ENCODE results near the gene MAGEA11.
"Not testable (repeated sequence)": the region's sequence is repeated elsewhere in the genome, so short reads cannot be mapped to it uniquely, and the experiment has no call there.

DNA sequence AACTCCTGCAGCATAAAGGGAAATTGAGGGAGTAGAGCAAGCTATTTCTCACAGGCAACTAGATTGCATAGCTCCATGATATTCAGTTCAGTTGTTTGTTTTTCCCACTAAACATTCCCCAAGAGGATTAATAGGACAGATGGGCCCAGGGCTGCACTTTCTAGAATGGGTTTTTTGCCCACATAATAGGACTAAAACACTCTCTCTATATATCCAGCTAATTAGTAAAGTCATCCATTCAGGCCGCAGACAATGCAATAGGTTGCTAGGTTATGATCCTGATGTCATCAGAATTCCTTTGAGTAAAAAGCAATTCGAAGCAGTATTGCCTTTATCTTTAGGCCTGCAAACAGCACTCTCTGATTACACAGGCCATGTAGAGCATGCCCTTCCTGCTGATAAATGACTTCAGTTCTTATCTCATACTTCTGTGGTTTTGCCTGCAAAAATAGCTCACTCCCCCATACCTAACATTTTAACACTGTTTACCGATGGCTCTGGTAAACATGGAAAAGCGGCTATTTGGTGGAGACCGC lies 11.8 kb downstream of the MAGEA11 start:
- TF ChIP-seq, protein P1, sequence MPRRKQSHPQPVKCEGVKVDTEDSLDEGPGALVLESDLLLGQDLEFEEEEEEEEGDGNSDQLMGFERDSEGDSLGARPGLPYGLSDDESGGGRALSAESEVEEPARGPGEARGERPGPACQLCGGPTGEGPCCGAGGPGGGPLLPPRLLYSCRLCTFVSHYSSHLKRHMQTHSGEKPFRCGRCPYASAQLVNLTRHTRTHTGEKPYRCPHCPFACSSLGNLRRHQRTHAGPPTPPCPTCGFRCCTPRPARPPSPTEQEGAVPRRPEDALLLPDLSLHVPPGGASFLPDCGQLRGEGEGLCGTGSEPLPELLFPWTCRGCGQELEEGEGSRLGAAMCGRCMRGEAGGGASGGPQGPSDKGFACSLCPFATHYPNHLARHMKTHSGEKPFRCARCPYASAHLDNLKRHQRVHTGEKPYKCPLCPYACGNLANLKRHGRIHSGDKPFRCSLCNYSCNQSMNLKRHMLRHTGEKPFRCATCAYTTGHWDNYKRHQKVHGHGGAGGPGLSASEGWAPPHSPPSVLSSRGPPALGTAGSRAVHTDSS (tag by site-specific recombination; IDR thresholded peaks at IDR 0.05), result not testable (repeated sequence)
- TF ChIP-seq, protein P2, sequence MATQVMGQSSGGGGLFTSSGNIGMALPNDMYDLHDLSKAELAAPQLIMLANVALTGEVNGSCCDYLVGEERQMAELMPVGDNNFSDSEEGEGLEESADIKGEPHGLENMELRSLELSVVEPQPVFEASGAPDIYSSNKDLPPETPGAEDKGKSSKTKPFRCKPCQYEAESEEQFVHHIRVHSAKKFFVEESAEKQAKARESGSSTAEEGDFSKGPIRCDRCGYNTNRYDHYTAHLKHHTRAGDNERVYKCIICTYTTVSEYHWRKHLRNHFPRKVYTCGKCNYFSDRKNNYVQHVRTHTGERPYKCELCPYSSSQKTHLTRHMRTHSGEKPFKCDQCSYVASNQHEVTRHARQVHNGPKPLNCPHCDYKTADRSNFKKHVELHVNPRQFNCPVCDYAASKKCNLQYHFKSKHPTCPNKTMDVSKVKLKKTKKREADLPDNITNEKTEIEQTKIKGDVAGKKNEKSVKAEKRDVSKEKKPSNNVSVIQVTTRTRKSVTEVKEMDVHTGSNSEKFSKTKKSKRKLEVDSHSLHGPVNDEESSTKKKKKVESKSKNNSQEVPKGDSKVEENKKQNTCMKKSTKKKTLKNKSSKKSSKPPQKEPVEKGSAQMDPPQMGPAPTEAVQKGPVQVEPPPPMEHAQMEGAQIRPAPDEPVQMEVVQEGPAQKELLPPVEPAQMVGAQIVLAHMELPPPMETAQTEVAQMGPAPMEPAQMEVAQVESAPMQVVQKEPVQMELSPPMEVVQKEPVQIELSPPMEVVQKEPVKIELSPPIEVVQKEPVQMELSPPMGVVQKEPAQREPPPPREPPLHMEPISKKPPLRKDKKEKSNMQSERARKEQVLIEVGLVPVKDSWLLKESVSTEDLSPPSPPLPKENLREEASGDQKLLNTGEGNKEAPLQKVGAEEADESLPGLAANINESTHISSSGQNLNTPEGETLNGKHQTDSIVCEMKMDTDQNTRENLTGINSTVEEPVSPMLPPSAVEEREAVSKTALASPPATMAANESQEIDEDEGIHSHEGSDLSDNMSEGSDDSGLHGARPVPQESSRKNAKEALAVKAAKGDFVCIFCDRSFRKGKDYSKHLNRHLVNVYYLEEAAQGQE (tag by site-specific recombination; IDR thresholded peaks at IDR 0.05), result not testable (repeated sequence)
- TF ChIP-seq ZBTB1 (tag by site-specific recombination; IDR thresholded peaks at IDR 0.05); MYNN (tag by site-specific recombination; IDR thresholded peaks at IDR 0.05; ENCODE audit: borderline replicate concordance); TRIM28 (IDR thresholded peaks at IDR 0.05; ENCODE audit: borderline replicate concordance, low read length); GLI4 (tag by site-specific recombination; IDR thresholded peaks at IDR 0.05); ZNF658 (tag by site-specific recombination; IDR thresholded peaks at IDR 0.05); ZBTB21 (tag by site-specific recombination; IDR thresholded peaks at IDR 0.05): not testable (repeated sequence)
- TF ChIP-seq, protein P3, sequence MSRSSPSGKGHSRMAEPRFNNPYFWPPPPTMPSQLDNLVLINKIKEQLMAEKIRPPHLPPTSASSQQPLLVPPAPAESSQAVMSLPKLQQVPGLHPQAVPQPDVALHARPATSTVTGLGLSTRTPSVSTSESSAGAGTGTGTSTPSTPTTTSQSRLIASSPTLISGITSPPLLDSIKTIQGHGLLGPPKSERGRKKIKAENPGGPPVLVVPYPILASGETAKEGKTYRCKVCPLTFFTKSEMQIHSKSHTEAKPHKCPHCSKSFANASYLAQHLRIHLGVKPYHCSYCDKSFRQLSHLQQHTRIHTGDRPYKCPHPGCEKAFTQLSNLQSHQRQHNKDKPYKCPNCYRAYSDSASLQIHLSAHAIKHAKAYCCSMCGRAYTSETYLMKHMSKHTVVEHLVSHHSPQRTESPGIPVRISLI (tag by site-specific recombination; IDR thresholded peaks at IDR 0.05), result not testable (repeated sequence)
- TF ChIP-seq, protein P4, sequence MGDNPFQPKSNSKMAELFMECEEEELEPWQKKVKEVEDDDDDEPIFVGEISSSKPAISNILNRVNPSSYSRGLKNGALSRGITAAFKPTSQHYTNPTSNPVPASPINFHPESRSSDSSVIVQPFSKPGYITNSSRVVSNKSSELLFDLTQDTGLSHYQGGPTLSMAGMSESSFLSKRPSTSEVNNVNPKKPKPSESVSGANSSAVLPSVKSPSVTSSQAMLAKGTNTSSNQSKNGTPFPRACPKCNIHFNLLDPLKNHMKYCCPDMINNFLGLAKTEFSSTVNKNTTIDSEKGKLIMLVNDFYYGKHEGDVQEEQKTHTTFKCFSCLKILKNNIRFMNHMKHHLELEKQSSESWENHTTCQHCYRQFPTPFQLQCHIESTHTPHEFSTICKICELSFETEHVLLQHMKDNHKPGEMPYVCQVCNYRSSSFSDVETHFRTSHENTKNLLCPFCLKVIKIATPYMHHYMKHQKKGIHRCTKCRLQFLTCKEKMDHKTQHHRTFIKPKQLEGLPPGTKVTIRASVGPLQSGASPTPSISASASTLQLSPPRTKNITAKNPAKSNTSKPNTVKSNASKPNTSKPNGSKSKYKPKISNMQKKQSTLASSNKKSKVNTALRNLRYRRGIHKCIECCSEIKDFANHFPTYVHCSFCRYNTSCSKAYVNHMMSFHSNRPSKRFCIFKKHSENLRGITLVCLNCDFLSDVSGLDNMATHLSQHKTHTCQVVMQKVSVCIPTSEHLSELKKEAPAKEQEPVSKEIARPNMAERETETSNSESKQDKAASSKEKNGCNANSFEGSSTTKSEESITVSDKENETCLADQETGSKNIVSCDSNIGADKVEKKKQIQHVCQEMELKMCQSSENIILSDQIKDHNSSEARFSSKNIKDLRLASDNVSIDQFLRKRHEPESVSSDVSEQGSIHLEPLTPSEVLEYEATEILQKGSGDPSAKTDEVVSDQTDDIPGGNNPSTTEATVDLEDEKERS (tag by site-specific recombination; IDR thresholded peaks at IDR 0.05), result not testable (repeated sequence)
- TF ChIP-seq, protein P5, sequence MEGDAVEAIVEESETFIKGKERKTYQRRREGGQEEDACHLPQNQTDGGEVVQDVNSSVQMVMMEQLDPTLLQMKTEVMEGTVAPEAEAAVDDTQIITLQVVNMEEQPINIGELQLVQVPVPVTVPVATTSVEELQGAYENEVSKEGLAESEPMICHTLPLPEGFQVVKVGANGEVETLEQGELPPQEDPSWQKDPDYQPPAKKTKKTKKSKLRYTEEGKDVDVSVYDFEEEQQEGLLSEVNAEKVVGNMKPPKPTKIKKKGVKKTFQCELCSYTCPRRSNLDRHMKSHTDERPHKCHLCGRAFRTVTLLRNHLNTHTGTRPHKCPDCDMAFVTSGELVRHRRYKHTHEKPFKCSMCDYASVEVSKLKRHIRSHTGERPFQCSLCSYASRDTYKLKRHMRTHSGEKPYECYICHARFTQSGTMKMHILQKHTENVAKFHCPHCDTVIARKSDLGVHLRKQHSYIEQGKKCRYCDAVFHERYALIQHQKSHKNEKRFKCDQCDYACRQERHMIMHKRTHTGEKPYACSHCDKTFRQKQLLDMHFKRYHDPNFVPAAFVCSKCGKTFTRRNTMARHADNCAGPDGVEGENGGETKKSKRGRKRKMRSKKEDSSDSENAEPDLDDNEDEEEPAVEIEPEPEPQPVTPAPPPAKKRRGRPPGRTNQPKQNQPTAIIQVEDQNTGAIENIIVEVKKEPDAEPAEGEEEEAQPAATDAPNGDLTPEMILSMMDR (tag by site-specific recombination; IDR thresholded peaks at IDR 0.05), result not testable (repeated sequence)
- TF ChIP-seq, protein P6, sequence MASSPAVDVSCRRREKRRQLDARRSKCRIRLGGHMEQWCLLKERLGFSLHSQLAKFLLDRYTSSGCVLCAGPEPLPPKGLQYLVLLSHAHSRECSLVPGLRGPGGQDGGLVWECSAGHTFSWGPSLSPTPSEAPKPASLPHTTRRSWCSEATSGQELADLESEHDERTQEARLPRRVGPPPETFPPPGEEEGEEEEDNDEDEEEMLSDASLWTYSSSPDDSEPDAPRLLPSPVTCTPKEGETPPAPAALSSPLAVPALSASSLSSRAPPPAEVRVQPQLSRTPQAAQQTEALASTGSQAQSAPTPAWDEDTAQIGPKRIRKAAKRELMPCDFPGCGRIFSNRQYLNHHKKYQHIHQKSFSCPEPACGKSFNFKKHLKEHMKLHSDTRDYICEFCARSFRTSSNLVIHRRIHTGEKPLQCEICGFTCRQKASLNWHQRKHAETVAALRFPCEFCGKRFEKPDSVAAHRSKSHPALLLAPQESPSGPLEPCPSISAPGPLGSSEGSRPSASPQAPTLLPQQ (tag by site-specific recombination; IDR thresholded peaks at IDR 0.05), result not testable (repeated sequence)
- TF ChIP-seq, protein P7, sequence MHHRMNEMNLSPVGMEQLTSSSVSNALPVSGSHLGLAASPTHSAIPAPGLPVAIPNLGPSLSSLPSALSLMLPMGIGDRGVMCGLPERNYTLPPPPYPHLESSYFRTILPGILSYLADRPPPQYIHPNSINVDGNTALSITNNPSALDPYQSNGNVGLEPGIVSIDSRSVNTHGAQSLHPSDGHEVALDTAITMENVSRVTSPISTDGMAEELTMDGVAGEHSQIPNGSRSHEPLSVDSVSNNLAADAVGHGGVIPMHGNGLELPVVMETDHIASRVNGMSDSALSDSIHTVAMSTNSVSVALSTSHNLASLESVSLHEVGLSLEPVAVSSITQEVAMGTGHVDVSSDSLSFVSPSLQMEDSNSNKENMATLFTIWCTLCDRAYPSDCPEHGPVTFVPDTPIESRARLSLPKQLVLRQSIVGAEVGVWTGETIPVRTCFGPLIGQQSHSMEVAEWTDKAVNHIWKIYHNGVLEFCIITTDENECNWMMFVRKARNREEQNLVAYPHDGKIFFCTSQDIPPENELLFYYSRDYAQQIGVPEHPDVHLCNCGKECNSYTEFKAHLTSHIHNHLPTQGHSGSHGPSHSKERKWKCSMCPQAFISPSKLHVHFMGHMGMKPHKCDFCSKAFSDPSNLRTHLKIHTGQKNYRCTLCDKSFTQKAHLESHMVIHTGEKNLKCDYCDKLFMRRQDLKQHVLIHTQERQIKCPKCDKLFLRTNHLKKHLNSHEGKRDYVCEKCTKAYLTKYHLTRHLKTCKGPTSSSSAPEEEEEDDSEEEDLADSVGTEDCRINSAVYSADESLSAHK (tag by site-specific recombination; IDR thresholded peaks at IDR 0.05), result not testable (repeated sequence)
- TF ChIP-seq, protein P8, sequence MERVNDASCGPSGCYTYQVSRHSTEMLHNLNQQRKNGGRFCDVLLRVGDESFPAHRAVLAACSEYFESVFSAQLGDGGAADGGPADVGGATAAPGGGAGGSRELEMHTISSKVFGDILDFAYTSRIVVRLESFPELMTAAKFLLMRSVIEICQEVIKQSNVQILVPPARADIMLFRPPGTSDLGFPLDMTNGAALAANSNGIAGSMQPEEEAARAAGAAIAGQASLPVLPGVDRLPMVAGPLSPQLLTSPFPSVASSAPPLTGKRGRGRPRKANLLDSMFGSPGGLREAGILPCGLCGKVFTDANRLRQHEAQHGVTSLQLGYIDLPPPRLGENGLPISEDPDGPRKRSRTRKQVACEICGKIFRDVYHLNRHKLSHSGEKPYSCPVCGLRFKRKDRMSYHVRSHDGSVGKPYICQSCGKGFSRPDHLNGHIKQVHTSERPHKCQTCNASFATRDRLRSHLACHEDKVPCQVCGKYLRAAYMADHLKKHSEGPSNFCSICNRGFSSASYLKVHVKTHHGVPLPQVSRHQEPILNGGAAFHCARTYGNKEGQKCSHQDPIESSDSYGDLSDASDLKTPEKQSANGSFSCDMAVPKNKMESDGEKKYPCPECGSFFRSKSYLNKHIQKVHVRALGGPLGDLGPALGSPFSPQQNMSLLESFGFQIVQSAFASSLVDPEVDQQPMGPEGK (tag by site-specific recombination; IDR thresholded peaks at IDR 0.05), result not testable (repeated sequence)
